Measurements from ENCODE around the gene RPL7L1.

- TF ChIP-seq POLR2A (IDR thresholded peaks at IDR 0.05; ENCODE audit: low read depth, low read length) (no peak), TAF1 (IDR thresholded peaks at IDR 0.05; ENCODE audit: low read depth, low read length) (no peak), POLR2AphosphoS5 (IDR thresholded peaks at IDR 0.05; ENCODE audit: low read depth, low read length) (no peak), SPI1 (IDR thresholded peaks at IDR 0.05; ENCODE audit: low read depth, low read length) (no peak)
Measured at GRCh38 chr6:42846505-42846904, 32.9 kb upstream of the RPL7L1 start.
